ENCODE data around the gene NR1H3. TPM values are rescaled to one million over a fixed set of nuclear protein-coding genes. Genes with fewer than 3 reads are reported as not detected.

Gene NR1H3
- total RNA-seq, 1 experiment from 2014 or later: 31.6 TPM

GRCh38 chr11:47234669-47235100, 23.1 kb upstream of the NR1H3 start:
- Histone ChIP-seq H3K9ac (ENCODE audit: low read length) (peak overlapping the region; percentile 54), H3K79me2 (ENCODE audit: low read length) (0 out of 2 replicates have a peak, but pooled peaks cover 4% of the 10 kb centered on the region), H2AFZ (ENCODE audit: low read length) (peak overlapping the region; percentile 40), H3F3A (ENCODE audit: low read length, unreplicated experiment) (peaks cover 5% of the 10 kb centered on the region), H3K9me2 (replicated peaks; ENCODE audit: low read length) (no peaks in the 10 kb centered on the region), H4K20me1 (ENCODE audit: low read length) (no peaks in the 10 kb centered on the region), H3K9me3 (ENCODE audit: low read length) (no peaks in the 10 kb centered on the region), H3K36me3 (ENCODE audit: low read depth, low read length) (peaks cover 3% of the 10 kb centered on the region; the same call in 1 of the 2 replicates), H3K4me1 (ENCODE audit: insufficient read depth, low read length) (peaks cover 43% of the 10 kb centered on the region), H3K4me3 (ENCODE audit: low read length) (peak overlapping the region; percentile 63), H3K4me2 (ENCODE audit: low read length) (peak overlapping the region; percentile 81), H3K27me3 (ENCODE audit: low read length) (no peaks in the 10 kb centered on the region), H3K27ac (ENCODE audit: low read length) (peak overlapping the region; percentile 91)
- TF ChIP-seq CTCF (conservative IDR thresholded peaks at IDR 0.05; ENCODE audit: low read depth, low read length): no peak
- no peak for TF ChIP-seq EZH2phosphoT487 (IDR thresholded peaks at IDR 0.05; ENCODE audit: borderline replicate concordance, low read length)
- TF ChIP-seq EZH2 (IDR thresholded peaks at IDR 0.05; ENCODE audit: low read length, unreplicated experiment): no peak
- POLR2A ChIA-PET (ENCODE audit: unreplicated experiment): interaction anchor here (1.3 kb wide), 1 partner anchor 20 kb away, joined by 5 read pairs; the partner anchor contains the start of gene DDB2
- CTCF ChIA-PET: interaction anchor here (1.2 to 2.6 kb wide), 3 partner anchors 20 to 56 kb away, joined by 3 to 33 read pairs (median 10); partner anchors contain the start of gene DDB2
- intact Hi-C loops (cut with micrococcal nuclease): loop anchor here (1.0 kb wide), 3 partner anchors 18 to 121 kb away; no protein-coding TSS in a partner anchor
- ATAC-seq: peak; percentile 71
- TSS peak; percentile 22 for BruUV-seq (replicated peaks)
- DNase-seq: peak; percentile 89

DNA sequence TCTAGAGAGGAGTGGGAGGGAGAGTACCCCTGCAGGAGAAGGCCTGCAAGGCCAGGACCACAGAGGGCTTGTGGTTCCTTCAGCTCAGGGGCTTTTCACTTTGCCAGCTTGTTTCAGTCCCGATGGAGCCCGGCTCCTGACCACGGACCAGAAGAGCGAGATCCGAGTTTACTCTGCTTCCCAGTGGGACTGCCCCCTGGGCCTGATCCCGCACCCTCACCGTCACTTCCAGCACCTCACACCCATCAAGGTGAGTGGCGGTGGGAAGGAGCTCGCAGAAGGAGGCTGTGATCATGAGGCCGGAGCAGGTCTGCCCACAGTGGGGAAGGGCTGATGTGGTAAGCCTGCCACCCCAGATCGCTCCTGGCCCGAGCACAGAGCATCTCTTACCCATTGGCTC, 22.6 kb upstream of the NR1H3 start:
- peak overlapping the region; percentile 63 for H3K4me3 ChIP-seq (ENCODE audit: low read length)
- peaks cover 5% of the 10 kb centered on the region for H3F3A ChIP-seq (ENCODE audit: low read length, unreplicated experiment)
- POLR2A ChIA-PET (ENCODE audit: unreplicated experiment): interaction anchor here (0.6 kb wide), 1 partner anchor 308 kb away, joined by 3 read pairs; no protein-coding TSS in a partner anchor
- ATAC-seq (no peak), DNase-seq (no peak)
- H3K27me3 ChIP-seq (ENCODE audit: low read length): no peaks in the 10 kb centered on the region
- H3K4me1 ChIP-seq (ENCODE audit: insufficient read depth, low read length): peaks cover 43% of the 10 kb centered on the region
- CTCF ChIA-PET: interaction anchor here (1.2 to 2.6 kb wide), 3 partner anchors 21 to 56 kb away, joined by 3 to 33 read pairs (median 10); partner anchors contain the start of gene DDB2
- no peaks in the 10 kb centered on the region for H3K9me3 ChIP-seq (ENCODE audit: low read length)
- TF ChIP-seq EZH2 (IDR thresholded peaks at IDR 0.05; ENCODE audit: low read length, unreplicated experiment): no peak
- no peak for TF ChIP-seq CTCF (conservative IDR thresholded peaks at IDR 0.05; ENCODE audit: low read depth, low read length)
- TF ChIP-seq EZH2phosphoT487 (IDR thresholded peaks at IDR 0.05; ENCODE audit: borderline replicate concordance, low read length): no peak
- H4K20me1 ChIP-seq (ENCODE audit: low read length): no peaks in the 10 kb centered on the region
- H3K9me2 ChIP-seq (replicated peaks; ENCODE audit: low read length): no peaks in the 10 kb centered on the region
- H3K27ac ChIP-seq (ENCODE audit: low read length): peak overlapping the region; percentile 91
- no TSS peak for BruUV-seq (replicated peaks)
- intact Hi-C loops (cut with micrococcal nuclease): no loop called here
- H3K4me2 ChIP-seq (ENCODE audit: low read length): peak overlapping the region; percentile 81
- peaks cover 8% of the 10 kb centered on the region; the same call in 1 of the 2 replicates for H3K36me3 ChIP-seq (ENCODE audit: low read depth, low read length)
- H2AFZ ChIP-seq (ENCODE audit: low read length): peak overlapping the region; percentile 40; the same call in 1 of the 2 replicates
- H3K9ac ChIP-seq (ENCODE audit: low read length): peak overlapping the region; percentile 54
- 0 out of 2 replicates have a peak, but pooled peaks cover 4% of the 10 kb centered on the region for H3K79me2 ChIP-seq (ENCODE audit: low read length)

GRCh38 chr11:47236482-47236881, 21.3 kb upstream of the NR1H3 start:
- Histone ChIP-seq H4K20me1 (ENCODE audit: low read length) (no peaks in the 10 kb centered on the region), H3F3A (ENCODE audit: low read length, unreplicated experiment) (peaks cover 5% of the 10 kb centered on the region), H3K27me3 (ENCODE audit: low read length) (no peaks in the 10 kb centered on the region), H3K4me2 (ENCODE audit: low read length) (peak overlapping the region; percentile 51), H3K9ac (ENCODE audit: low read length) (no peak overlapping the region), H3K27ac (ENCODE audit: low read length) (no peak overlapping the region), H3K4me1 (ENCODE audit: insufficient read depth, low read length) (peaks cover 43% of the 10 kb centered on the region), H2AFZ (ENCODE audit: low read length) (no peak overlapping the region), H3K9me3 (ENCODE audit: low read length) (no peaks in the 10 kb centered on the region), H3K36me3 (ENCODE audit: low read depth, low read length) (peaks cover 8% of the 10 kb centered on the region; the same call in 1 of the 2 replicates), H3K4me3 (ENCODE audit: low read length) (no peak overlapping the region), H3K9me2 (replicated peaks; ENCODE audit: low read length) (no peaks in the 10 kb centered on the region), H3K79me2 (ENCODE audit: low read length) (0 out of 2 replicates have a peak, but pooled peaks cover 4% of the 10 kb centered on the region)
- no peak for ATAC-seq
- TF ChIP-seq CTCF (conservative IDR thresholded peaks at IDR 0.05; ENCODE audit: low read depth, low read length): no peak
- no peak for TF ChIP-seq EZH2 (IDR thresholded peaks at IDR 0.05; ENCODE audit: low read length, unreplicated experiment)
- no peak for TF ChIP-seq EZH2phosphoT487 (IDR thresholded peaks at IDR 0.05; ENCODE audit: borderline replicate concordance, low read length)
- intact Hi-C loops (cut with micrococcal nuclease): no loop called here
- POLR2A ChIA-PET (ENCODE audit: unreplicated experiment): no interaction called here
- CTCF ChIA-PET: no interaction called here
- DNase-seq: peak; percentile 52
- BruUV-seq (replicated peaks): no TSS peak
